ENCODE measurements around the gene BRIP1. TPM values are rescaled to one million over a fixed set of nuclear protein-coding genes. Genes with fewer than 3 reads are reported as not detected.

Gene BRIP1
- total RNA-seq, 1 donor from 2014 or later: 2.4 TPM

GRCh38 chr17:61641715-61642114 is 221.6 kb downstream of the BRIP1 start:
- Mint-ChIP-seq H3K27me3 (ENCODE audit: unreplicated experiment) (no peaks in the 10 kb centered on the region), H3K9me3 (ENCODE audit: unreplicated experiment) (no peaks in the 10 kb centered on the region), H3K4me3 (ENCODE audit: unreplicated experiment) (no peak overlapping the region), H3K4me1 (ENCODE audit: low read depth, unreplicated experiment) (no peaks in the 10 kb centered on the region), H3K27ac (ENCODE audit: unreplicated experiment) (no peak overlapping the region), H3K36me3 (ENCODE audit: unreplicated experiment) (no peaks in the 10 kb centered on the region)
- TF ChIP-seq CTCF (IDR thresholded peaks at IDR 0.05; ENCODE audit: partially characterized antibody, unreplicated experiment): no peak
- no peak for DNase-seq

- DNase-seq: no peak
- no peak for TF ChIP-seq CTCF (IDR thresholded peaks at IDR 0.05; ENCODE audit: partially characterized antibody, unreplicated experiment)
These were observed 222.2 kb downstream of the BRIP1 start for GRCh38 chr17:61641084-61641483.

GRCh38 chr17:61639818-61640217 is 223.5 kb downstream of the BRIP1 start:
- Mint-ChIP-seq H3K27me3 (ENCODE audit: unreplicated experiment) (peaks cover 2% of the 10 kb centered on the region), H3K36me3 (ENCODE audit: unreplicated experiment) (peaks cover 9% of the 10 kb centered on the region), H3K27ac (ENCODE audit: unreplicated experiment) (no peak overlapping the region), H3K4me3 (ENCODE audit: unreplicated experiment) (no peak overlapping the region), H3K4me1 (ENCODE audit: low read depth, unreplicated experiment) (no peaks in the 10 kb centered on the region), H3K9me3 (ENCODE audit: unreplicated experiment) (peaks cover 3% of the 10 kb centered on the region)
- no peak for DNase-seq
- TF ChIP-seq CTCF (IDR thresholded peaks at IDR 0.05; ENCODE audit: partially characterized antibody, unreplicated experiment): no peak

More at GRCh38 chr17:61641084-61641483, 222.2 kb downstream of the BRIP1 start:
- H3K4me3 Mint-ChIP-seq (ENCODE audit: unreplicated experiment): no peak overlapping the region
- H3K27me3 Mint-ChIP-seq (ENCODE audit: unreplicated experiment): no peaks in the 10 kb centered on the region
- H3K27ac Mint-ChIP-seq (ENCODE audit: unreplicated experiment): no peak overlapping the region
- no peaks in the 10 kb centered on the region for H3K36me3 Mint-ChIP-seq (ENCODE audit: unreplicated experiment)
- H3K9me3 Mint-ChIP-seq (ENCODE audit: unreplicated experiment): no peaks in the 10 kb centered on the region
- no peaks in the 10 kb centered on the region for H3K4me1 Mint-ChIP-seq (ENCODE audit: low read depth, unreplicated experiment)

- Mint-ChIP-seq H3K9me3 (ENCODE audit: unreplicated experiment) (peaks cover 3% of the 10 kb centered on the region), H3K4me1 (ENCODE audit: low read depth, unreplicated experiment) (no peaks in the 10 kb centered on the region), H3K27ac (ENCODE audit: unreplicated experiment) (no peak overlapping the region), H3K36me3 (ENCODE audit: unreplicated experiment) (peaks cover 9% of the 10 kb centered on the region), H3K4me3 (ENCODE audit: unreplicated experiment) (no peak overlapping the region), H3K27me3 (ENCODE audit: unreplicated experiment) (peaks cover 2% of the 10 kb centered on the region)
- no peak for DNase-seq
- TF ChIP-seq CTCF (IDR thresholded peaks at IDR 0.05; ENCODE audit: partially characterized antibody, unreplicated experiment): no peak
These were observed 225.2 kb downstream of the BRIP1 start for GRCh38 chr17:61638087-61638486.

- H3K4me3 Mint-ChIP-seq (ENCODE audit: unreplicated experiment): no peak overlapping the region
- no peak overlapping the region for H3K27ac Mint-ChIP-seq (ENCODE audit: unreplicated experiment)
- H3K4me1 Mint-ChIP-seq (ENCODE audit: low read depth, unreplicated experiment): no peaks in the 10 kb centered on the region
- peaks cover 3% of the 10 kb centered on the region for H3K9me3 Mint-ChIP-seq (ENCODE audit: unreplicated experiment)
- TF ChIP-seq CTCF (IDR thresholded peaks at IDR 0.05; ENCODE audit: partially characterized antibody, unreplicated experiment): peak; percentile 60
- H3K36me3 Mint-ChIP-seq (ENCODE audit: unreplicated experiment): peaks cover 9% of the 10 kb centered on the region
- peaks cover 2% of the 10 kb centered on the region for H3K27me3 Mint-ChIP-seq (ENCODE audit: unreplicated experiment)
- peak; percentile 38 for DNase-seq
These were observed 227.4 kb downstream of the BRIP1 start for GRCh38 chr17:61635913-61636432.

Measured in glutamatergic neuron (in vitro differentiated cells).